Glomerular visceral epithelial cell (primary cell): Measurements from ENCODE around the gene BRIP1.
"Not testable (repeated sequence)": the region's sequence is repeated elsewhere in the genome, so short reads cannot be mapped to it uniquely, and the experiment has no call there.

Experiments used
- DNase-seq: peaks from one replicate; pipeline ENCODE4 v3.0.0-alpha.2; 2016; ENCODE audit errors: extremely low spot score

The BRIP1 gene

DNA sequence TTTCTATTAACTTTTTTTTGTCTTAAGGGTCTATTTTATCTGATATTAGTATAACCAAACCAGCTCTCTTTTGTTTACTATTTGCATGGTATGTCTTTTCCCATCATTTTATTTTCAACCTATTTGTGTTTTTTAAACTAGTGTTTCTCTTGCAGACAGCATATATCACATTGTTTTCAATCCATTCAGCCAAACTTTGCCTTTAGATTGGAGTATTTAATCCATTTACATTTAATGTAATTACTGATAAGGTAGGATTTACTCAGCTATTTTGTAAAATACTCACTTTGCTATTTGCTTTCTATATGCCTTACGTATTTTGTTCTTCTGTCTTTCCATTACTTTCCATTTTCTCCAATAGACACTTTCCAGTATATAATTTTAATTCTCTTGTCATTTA lies 164.3 kb downstream of the BRIP1 start:
- DNase-seq: no peak

DNA sequence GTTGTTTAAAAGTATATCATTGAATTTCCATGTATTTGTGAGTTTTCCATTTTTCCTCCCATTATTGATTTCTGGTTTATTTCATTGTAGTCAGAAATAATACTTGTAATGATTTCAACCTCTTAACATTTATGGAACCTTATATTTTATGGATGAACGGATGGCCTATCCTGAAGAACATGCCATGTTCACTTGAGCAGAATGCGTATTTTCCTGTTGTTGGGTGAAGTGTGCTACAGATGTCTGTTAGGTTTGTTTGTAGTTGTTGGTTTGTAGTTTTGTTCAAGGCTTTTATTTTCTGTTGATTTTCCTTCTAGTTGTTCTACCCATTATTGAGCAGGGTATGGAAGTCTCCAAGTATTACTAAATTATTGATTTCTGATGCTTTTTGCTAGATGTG lies 165.1 kb downstream of the BRIP1 start:
- DNase-seq: no peak

DNA sequence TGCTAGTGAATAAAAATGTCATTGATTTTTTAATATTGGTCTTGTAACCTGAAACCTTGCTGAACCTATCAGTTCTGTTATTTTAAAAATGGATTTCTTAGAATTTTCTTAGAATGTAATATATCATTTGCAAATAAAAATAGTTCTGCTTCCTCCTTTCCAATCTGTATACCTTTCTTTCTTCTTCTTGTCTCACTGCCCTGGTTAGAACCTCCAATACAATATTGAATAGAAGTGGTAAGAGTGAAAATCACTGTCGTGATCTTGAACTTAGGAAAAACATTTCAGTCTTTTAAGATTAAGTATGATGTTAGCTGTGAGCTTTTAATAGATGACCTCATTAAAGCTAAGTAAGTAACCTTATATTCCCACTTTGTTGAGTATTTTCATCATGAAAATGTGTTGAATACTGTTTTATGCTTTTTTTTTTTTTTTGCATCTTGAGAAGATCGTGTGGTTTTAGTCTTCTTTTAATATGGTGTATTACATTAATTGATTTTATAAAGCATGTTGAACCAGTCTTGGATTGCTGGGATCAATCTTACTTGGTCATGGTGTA lies 167.5 kb downstream of the BRIP1 start:
- no peak for DNase-seq

- no peak for DNase-seq
Measured at GRCh38 chr17:61694095-61694494, 169.2 kb downstream of the BRIP1 start.

- peak; percentile 10 for DNase-seq
Measured at GRCh38 chr17:61689610-61690180, 173.6 kb downstream of the BRIP1 start.

DNA sequence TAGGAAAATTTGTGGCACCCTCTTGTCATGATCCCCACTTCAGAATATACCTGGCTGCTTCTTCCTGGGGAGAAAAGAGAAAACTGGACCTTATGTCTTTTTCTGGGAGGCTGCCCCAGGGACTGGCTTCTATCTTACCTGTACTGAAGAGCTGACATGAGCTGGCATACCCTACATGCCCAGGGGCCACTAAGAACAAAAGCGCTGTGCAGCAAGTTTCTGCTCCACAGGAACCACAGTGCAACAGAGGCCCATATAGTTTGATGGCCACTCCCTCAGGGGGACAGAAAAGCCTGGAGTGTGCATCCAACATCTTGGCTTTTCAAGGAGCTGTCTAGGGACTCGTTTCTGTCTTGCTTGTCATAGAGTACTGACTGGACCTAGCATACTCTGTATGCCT lies 175.6 kb downstream of the BRIP1 start:
- DNase-seq: no peak

DNA sequence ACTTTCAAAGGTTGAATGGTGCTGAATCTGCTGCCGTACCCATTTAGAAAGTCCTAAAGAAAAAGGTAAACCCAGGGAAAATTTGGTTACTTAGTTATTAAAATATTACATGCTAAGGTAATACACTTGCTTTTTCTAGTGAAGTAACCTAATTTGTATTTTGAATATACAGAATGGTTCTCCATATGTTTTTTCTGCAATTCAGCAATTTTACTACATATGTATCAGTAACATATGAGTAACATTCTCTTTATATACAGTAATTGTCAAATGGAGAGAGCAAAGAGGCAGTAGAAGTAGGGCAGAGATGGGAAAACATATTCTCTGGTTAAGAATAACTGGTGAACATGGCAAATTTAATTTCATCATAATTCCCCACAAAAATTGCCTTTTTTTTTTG lies 177.2 kb downstream of the BRIP1 start:
- DNase-seq: no peak

DNA sequence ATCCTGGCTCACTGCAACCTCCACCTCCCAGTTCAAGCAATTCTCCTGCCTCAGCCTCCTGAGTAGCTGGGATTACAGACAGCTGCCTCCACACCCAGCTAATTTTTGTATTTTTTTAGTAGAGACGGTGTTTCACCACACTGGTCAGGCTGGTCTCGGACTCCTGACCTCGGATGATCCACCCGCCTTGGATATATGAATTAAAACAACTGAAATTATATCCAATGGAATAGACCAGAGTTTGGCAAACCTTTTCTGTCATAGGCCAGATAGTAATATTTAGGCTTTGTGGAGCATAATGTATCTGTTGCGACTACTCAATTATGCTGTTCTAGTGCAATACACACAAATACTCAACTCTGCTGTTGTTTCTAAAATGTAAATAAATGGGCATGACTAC lies 178.5 kb downstream of the BRIP1 start:
- no peak for DNase-seq

DNA sequence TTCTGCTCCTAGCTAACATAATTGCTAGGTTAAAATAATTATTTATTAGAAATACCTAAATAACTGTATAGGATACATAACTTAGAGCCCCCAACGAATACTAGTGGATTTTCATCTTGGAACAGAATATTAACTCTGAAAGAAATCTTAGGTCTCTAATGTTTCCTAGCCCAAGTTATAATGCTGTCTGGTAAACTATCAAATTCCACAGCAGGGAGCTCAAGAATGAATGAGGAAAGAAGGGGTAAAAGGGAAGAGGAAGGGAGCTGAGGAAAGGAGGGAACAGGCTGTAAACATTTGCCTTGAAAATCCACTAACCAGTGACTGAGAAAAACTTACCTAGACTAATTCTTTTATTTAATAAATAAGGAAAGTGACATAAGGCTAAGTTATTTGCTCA lies 179.2 kb downstream of the BRIP1 start:
- DNase-seq: no peak

- no peak for DNase-seq
Measured at GRCh38 chr17:61683466-61683865, 179.9 kb downstream of the BRIP1 start.

DNA sequence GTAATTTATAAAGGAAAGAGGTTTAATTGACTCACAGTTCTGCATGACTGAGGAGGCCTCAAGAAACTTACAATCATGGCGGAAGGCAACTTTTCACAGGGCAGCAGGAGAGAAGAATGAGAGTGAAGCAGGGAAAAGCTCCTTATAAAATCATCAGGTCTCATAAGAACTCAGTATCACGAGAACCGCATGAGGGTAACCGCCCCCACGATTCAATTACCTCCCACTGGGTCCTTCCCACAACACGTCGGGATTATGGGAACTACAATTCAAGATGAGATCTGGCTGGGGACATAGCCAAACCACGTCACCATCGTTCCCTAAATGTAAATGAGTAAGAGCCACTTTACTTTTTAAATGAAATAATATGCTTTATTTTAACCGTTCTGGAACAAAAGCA lies 182.4 kb downstream of the BRIP1 start:
- no peak for DNase-seq

- no peak for DNase-seq
Measured at GRCh38 chr17:61678339-61678738, 185.0 kb downstream of the BRIP1 start.

DNA sequence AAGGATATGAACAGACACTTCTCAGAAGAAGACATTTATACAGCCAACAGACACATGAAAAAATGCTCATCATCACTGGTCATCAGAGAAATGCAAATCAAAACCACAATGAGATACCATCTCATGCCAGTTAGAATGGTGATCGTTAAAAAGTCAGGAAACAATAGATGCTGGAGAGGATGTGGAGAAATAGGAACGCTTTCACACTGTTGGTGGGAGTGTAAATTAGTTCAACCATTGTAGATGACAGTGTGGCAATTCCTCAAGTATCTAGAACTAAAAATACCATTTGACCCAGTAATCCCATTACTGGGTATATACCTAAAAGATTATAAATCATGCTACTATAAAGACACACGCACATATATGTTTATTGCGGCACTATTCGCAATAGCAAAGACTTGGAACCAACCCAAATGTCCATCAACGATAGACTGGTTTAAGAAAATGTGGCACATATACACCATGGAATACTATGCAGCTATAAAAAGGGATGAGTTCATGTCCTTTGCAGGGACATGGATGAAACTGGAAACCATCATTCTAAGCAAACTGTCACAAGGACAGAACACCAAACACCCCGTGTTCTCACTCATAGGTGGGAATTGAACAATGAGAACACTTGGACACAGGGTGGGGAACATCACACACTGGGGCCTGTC lies 186.0 kb downstream of the BRIP1 start:
- not testable (repeated sequence) for DNase-seq

DNA sequence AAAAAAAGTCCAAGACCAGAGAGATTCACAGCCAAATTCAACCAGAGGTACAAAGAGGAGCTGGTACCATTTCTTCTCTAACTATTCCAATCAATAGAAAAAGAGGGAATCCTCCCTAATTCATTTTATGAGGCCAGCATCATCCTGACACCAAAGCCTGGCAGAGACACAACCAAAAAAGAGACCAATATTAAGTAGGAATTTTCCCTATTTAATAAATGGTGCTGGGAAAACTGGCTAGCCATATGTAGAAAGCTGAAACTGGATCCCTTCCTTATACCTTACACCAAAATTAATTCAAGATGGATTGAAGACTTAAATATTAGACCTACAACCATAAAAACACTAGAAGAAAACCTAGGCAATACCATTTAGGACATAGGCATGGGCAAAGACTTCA lies 186.8 kb downstream of the BRIP1 start:
- DNase-seq: not testable (repeated sequence)

- DNase-seq: not testable (repeated sequence)
Measured at GRCh38 chr17:61674609-61675008, 188.7 kb downstream of the BRIP1 start.

DNA sequence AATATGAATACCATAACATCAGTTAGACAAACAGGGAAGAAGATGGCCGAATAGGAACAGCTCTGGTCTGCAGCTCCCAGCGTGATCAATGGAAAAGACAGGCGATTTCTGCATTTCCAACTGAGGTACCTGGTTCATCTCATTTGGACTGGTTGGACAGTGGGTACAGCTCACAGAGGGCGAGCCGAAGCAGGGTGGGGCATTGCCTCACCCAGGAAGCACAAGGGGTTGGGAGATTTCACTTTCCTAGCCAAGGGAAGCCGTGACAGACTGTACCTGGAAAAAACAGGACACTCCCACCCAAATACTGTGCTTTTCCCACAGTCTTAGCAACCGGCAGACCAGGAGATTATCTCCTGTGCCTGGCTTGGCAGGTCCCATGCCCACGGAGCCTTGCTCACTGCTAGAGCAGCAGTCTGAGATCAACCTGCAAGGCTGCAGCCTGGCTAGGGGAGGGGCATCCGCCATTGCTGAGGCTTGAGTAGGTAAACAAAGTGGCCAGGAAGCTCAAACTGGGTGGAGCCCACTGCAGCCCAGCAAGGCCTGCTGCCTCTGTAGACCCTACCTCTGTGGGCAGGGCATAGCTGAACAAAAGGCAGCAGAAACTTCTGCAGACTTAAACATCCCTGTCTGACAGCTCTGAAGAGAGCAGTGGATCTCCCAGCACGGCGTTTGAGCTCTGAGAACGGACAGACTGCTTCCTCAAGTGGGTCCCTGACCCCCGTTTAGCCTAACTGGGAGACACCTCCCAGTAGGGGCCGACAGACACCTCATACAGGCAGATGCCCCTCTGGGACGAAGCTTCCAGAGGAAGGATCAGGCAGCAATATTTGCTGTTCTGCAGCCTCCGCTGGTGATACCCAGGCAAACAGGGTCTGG lies 190.1 kb downstream of the BRIP1 start:
- DNase-seq: not testable (repeated sequence)

DNA sequence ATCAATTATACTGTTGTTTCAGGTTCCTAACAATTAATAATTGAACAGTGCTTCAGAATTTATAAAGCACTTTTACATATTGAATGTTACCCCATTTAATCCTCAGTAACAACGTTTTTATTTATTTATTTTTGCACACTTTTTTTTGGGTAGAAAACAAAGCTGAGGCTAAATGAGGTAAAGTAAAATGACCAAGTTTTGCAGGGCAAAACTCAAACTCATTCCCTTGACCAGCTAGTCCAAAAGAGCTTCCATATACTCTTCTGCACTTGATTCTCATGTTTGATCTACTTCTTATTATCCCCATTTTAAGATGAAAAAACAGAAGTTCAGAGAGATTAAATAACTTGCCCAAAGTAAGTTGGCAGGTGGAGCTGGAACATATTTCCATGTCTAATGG lies 191.2 kb downstream of the BRIP1 start:
- no peak for DNase-seq

DNA sequence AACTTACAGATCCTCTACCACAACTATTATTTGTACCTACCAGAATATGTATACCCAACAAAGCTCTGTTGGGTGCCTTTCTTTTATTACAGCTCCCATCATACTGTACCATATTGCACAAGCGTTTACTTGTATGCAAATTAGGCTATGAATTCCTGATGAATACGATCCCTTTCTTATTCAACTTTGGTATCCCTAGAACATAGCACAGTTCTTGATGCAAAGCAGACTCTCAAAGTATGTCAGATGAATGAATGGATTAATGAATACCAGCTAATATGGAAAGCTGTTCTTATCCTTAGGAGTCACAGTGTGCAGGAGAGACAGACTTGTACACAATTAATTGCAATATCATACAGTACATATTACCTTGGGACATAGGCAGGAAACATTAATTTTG lies 192.6 kb downstream of the BRIP1 start:
- no peak for DNase-seq

- DNase-seq: no peak
Measured at GRCh38 chr17:61669522-61669921, 193.8 kb downstream of the BRIP1 start.

DNA sequence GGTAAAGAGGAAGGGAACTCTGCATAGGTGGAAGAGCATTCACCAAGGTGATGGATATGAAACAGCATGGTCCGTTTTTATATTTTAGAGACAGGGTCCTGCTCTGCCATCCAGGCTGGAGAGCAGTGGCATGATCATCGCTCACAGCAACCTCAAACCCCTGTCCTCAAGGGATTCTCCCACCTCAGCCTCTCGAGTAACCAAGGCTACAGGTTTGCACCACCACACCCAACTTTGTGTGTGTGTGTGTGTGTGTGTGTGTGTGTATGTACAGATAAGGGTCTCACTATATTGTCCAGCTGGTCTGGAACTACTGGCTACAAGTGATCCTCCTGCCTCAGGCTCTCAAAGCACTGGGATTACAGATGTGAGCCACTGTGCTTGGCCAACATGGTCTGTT lies 194.8 kb downstream of the BRIP1 start:
- no peak for DNase-seq

DNA sequence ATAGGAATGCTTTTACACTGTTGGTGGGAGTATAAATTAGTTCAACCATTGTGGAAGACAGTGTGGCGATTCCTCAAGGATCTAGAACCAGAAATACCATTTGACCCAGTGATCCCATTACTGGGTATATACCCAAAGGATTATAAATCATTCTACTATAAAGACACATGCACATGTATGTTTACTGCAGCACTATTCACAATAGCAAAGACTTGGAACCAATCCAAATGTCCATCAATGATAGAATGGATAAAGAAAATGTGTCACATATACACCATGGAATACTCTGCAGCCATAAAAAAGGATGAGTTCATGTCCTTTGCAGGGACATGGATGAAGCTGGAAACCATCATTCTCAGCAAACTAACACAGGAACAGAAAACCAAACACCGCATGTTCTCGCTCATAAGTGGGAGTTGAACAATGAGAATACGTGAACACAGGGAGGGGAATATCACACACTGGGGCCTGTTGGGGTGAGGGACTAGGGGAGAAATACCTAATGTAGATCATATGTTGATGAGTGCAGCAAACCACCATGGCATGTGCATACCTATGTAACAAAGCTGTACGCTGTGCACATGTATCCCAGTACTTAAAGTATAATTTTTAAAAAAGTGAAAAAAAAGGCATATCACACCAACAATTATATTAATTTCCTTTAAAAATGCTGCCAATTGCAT lies 196.8 kb downstream of the BRIP1 start:
- not testable (repeated sequence) for DNase-seq

DNA sequence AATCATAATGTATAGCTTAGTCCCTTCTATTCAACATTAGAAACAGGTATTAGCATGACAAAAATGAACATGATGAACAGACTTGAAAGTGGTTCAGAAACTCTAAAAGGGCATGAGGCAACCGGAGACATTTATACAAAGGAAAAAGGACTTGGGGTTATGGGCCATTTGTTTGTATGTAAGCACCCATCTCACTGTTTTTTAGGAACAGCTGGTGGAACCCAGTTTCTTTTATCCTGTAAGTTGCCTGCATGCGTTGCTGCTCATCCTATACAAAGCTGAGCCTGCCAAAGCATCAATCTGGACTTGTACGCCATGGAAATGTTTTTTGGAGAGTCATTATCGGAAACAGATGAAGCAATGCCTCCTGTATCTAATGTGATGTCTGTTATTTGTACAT lies 200.0 kb downstream of the BRIP1 start:
- no peak for DNase-seq
